HCT116 (cell line): ENCODE measurements around the gene IFNLR1. TPM values are rescaled to one million over a fixed set of nuclear protein-coding genes. Genes with fewer than 3 reads are reported as not detected.

ENCODE experiments used
- ATAC-seq: fragments of 200-7000 bp; cut with Tn5 transposase; 2 replicates; pipeline ENCODE4 v1.9.1; 2020; ENCODE audit warnings: mild to moderate bottlenecking, moderate library complexity
- BruUV-seq: library from RNA; stranded (reverse); fragments of 400-500 nt; replicated peaks from 2 replicates; lab custom pipeline; 2021; lab: Mats Ljungman, UMichigan
- CTCF ChIA-PET: fragments of 300-600 bp; sonication (Branson Sonifier 250); formaldehyde crosslinking; loops from one replicate; lab custom pipeline; 2021; ENCODE audit warnings: antibody characterized with exemption; lab: Charles Lee
- POLR2A ChIA-PET: fragments of 300-600, 350-600 bp; sonication (Branson Sonifier 250); formaldehyde crosslinking; loops from one replicate; lab custom pipeline; 2021; ENCODE audit warnings: antibody characterized with exemption; lab: Charles Lee
- RAD21 ChIA-PET, 2 experiments: fragments of 300-600 bp; sonication (Branson Sonifier 250); formaldehyde crosslinking; loops; one replicate each; lab custom pipeline; 2023; ENCODE audit warnings: low total read pairs in 2 of 2; ENCODE audit not compliant: uncharacterized antibody in 2 of 2, unreplicated experiment in 2 of 2, low non-redundant PET in 1 of 2; lab: Charles Lee
- DNase-seq: peaks from one replicate; pipeline ENCODE4 v3.0.0-alpha.2; 2010; ENCODE audit warnings: low read depth, low spot score
- H2AFZ ChIP-seq: fragments of 200-600 bp; shearing (Covaris generic), sonication (generic); 2 replicates; pipeline ENCODE4 v1.6.1; 2017; ENCODE audit warnings: low read depth, mixed run types, mixed read lengths, antibody characterized with exemption, low read length; ENCODE audit not compliant: poor library complexity, severe bottlenecking
- H3K27ac ChIP-seq: 2 replicates; pipeline ENCODE4 v1.5.1; 2012; ENCODE audit warnings: low read depth, low read length
- H3K27me3 ChIP-seq: fragments of 200-600 bp; sonication (generic); 2 replicates; pipeline ENCODE4 v1.6.1; 2016; ENCODE audit warnings: mixed run types, low read length, mixed read lengths; ENCODE audit not compliant: insufficient read depth
- H3K36me3 ChIP-seq, 2 experiments: fragments of 200-500 bp in 1 of 2; fragments of 200-600 bp in 1 of 2; sonication (Bioruptor generic) in 1 of 2; sonication (generic) in 1 of 2; 2 replicates each; pipeline versions ENCODE4 v1.5.1 to v1.6.1; 2014 to 2016; ENCODE audit warnings: low read length in 2 of 2, inconsistent platforms in 1 of 2, mixed read lengths in 1 of 2, mixed run types in 1 of 2; ENCODE audit not compliant: insufficient read depth in 2 of 2, control insufficient read depth in 1 of 2
- H3K4me1 ChIP-seq, 2 experiments: fragments of 200-600 bp in 1 of 2; sonication (generic) in 1 of 2; 2 replicates each; pipeline versions ENCODE4 v1.5.1 to v1.6.1; 2012 to 2017; ENCODE audit warnings: low read length in 2 of 2, inconsistent platforms in 1 of 2, mild to moderate bottlenecking in 1 of 2, mixed read lengths in 1 of 2, mixed run types in 1 of 2, moderate library complexity in 1 of 2; ENCODE audit not compliant: insufficient read depth in 2 of 2, control insufficient read depth in 1 of 2
- H3K4me2 ChIP-seq: fragments of 200-600 bp; sonication (generic); 2 replicates; pipeline ENCODE4 v1.6.1; 2017; ENCODE audit warnings: mixed run types, low read length, mixed read lengths
- H3K4me3 ChIP-seq, 2 experiments: fragments of 200-600 bp in 1 of 2; sonication (generic) in 1 of 2; replicated peaks in 1 of 2; 2 replicates each; pipeline ENCODE4 v1.5.1; 2011 to 2016; ENCODE audit warnings: low read length in 2 of 2, control low read depth in 1 of 2, low read depth in 1 of 2, mild to moderate bottlenecking in 1 of 2, mixed read lengths in 1 of 2, mixed run types in 1 of 2
- H3K79me2 ChIP-seq: fragments of 200-600 bp; sonication (generic); 2 replicates; pipeline ENCODE4 v1.6.1; 2017; ENCODE audit warnings: mild to moderate bottlenecking, mixed run types, low read length, moderate library complexity, mixed read lengths; ENCODE audit not compliant: insufficient read depth
- H3K9ac ChIP-seq: fragments of 200-600 bp; sonication (generic); 2 replicates; pipeline ENCODE4 v1.6.1; 2016; ENCODE audit warnings: low read length, mixed read lengths
- H3K9me2 ChIP-seq: fragments of 200-600 bp; sonication (generic), shearing (Covaris generic); 2 replicates; pipeline ENCODE4 v1.6.1; 2017; ENCODE audit warnings: mixed run types, mild to moderate bottlenecking, moderate library complexity; ENCODE audit not compliant: insufficient read depth
- H3K9me3 ChIP-seq, 2 experiments: fragments of 200-500 bp in 1 of 2; fragments of 200-600 bp in 1 of 2; sonication (Bioruptor generic) in 1 of 2; sonication (generic) in 1 of 2; 2 replicates each; pipeline ENCODE4 v1.6.1; 2014 to 2017; ENCODE audit warnings: low read length in 2 of 2, mixed read lengths in 2 of 2, inconsistent platforms in 1 of 2, low read depth in 1 of 2, mild to moderate bottlenecking in 1 of 2, mixed run types in 1 of 2, moderate library complexity in 1 of 2; ENCODE audit not compliant: control insufficient read depth in 1 of 2, insufficient read depth in 1 of 2
- H4K20me1 ChIP-seq: fragments of 200-600 bp; sonication (generic), shearing (Covaris generic); 2 replicates; pipeline ENCODE4 v1.6.1; 2017; ENCODE audit warnings: mixed run types, mild to moderate bottlenecking, moderate library complexity; ENCODE audit not compliant: insufficient read depth
- CEBPB ChIP-seq: IDR thresholded peaks from 2 replicates; pipeline ENCODE4 v1.6.1; 2012; ENCODE audit warnings: low read depth
- ZNF274 ChIP-seq: fragments of 200-500 bp; sonication (Bioruptor generic); IDR thresholded peaks from 2 replicates; pipeline ENCODE4 v1.6.1; 2014; ENCODE audit warnings: mild to moderate bottlenecking, low read depth, low read length, inconsistent platforms
- intact Hi-C: fragments of 100-400 bp; cut with micrococcal nuclease; formaldehyde crosslinking; loops from 2 replicates; pipeline ENCODE4 v1.10.0; 2022
- total RNA-seq: library from RNA; stranded (reverse); gene quantifications from one replicate; pipeline ENCODE4 v1.2.1, GENCODE V29; 2021; ENCODE audit not compliant: unreplicated experiment
- TF ChIP-seq, protein P1 (sequence below): IDR thresholded peaks from 2 replicates; pipeline ENCODE4 v1.6.1; 2012; ENCODE audit warnings: low read depth

The IFNLR1 gene
- total RNA-seq, 1 experiment from 2014 or later: 7.6 TPM

DNA sequence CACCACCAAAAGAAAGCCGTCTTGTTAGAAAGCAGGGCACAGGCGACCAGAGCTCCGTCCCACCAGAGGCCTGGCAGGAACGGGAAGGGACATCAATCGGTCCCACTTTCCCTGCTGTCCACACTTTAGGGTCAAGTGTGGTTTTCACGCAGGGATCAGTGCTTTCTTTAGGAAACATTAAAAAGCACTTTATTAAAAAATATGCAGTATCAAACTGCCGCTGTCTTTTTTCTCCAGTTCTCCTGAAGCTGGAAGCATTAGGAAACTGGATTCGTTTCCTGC, 437 bp downstream of the IFNLR1 start (continued):
- TF ChIP-seq, protein P1, sequence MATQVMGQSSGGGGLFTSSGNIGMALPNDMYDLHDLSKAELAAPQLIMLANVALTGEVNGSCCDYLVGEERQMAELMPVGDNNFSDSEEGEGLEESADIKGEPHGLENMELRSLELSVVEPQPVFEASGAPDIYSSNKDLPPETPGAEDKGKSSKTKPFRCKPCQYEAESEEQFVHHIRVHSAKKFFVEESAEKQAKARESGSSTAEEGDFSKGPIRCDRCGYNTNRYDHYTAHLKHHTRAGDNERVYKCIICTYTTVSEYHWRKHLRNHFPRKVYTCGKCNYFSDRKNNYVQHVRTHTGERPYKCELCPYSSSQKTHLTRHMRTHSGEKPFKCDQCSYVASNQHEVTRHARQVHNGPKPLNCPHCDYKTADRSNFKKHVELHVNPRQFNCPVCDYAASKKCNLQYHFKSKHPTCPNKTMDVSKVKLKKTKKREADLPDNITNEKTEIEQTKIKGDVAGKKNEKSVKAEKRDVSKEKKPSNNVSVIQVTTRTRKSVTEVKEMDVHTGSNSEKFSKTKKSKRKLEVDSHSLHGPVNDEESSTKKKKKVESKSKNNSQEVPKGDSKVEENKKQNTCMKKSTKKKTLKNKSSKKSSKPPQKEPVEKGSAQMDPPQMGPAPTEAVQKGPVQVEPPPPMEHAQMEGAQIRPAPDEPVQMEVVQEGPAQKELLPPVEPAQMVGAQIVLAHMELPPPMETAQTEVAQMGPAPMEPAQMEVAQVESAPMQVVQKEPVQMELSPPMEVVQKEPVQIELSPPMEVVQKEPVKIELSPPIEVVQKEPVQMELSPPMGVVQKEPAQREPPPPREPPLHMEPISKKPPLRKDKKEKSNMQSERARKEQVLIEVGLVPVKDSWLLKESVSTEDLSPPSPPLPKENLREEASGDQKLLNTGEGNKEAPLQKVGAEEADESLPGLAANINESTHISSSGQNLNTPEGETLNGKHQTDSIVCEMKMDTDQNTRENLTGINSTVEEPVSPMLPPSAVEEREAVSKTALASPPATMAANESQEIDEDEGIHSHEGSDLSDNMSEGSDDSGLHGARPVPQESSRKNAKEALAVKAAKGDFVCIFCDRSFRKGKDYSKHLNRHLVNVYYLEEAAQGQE: no peak

GRCh38 chr1:24186031-24186710, 918 bp downstream of the IFNLR1 start:
- intact Hi-C loops: no loop called here
- H3K4me2 ChIP-seq: peak overlapping the region; percentile 70
- POLR2A ChIA-PET: no interaction called here

More at GRCh38 chr1:24186031-24186710, 918 bp downstream of the IFNLR1 start:
- Histone ChIP-seq H3K79me2 (peaks cover 14% of the 10 kb centered on the region; the same call in 1 of the 2 replicates), H3K4me3 (peak overlapping the region; percentile 51 to 62), H3K9me3 (no peaks in the 10 kb centered on the region), H3K27me3 (no peaks in the 10 kb centered on the region), H4K20me1 (no peaks in the 10 kb centered on the region), H3K36me3 (no peaks in the 10 kb centered on the region), H3K9me2 (no peaks in the 10 kb centered on the region), H3K9ac (peak overlapping the region; percentile 77), H3K4me1 (peaks cover 10 to 25% of the 10 kb centered on the region in 2 experiments; a peak in 3 of 4 replicates), H3K27ac (peak overlapping the region; percentile 54; the same call in 1 of the 2 replicates), H2AFZ (no peak overlapping the region)
- ChIA-PET RAD21 (no interaction called here), CTCF (interaction anchor here (2.6 to 2.9 kb wide), 2 partner anchors 13 to 36 kb away, joined by 10 to 13 read pairs; no protein-coding TSS in a partner anchor)
- BruUV-seq: TSS peak; percentile 91
- TF ChIP-seq ZNF274 (no peak), CEBPB (no peak)
- no peak for DNase-seq
- ATAC-seq: no peak
